Measurements from ENCODE around the gene PPTC7.
"Not testable (repeated sequence)": the region's sequence is repeated elsewhere in the genome, so short reads cannot be mapped to it uniquely, and the experiment has no call there.

The PPTC7 gene

GRCh38 chr12:110538869-110539622 lies 44.1 kb downstream of the PPTC7 start:
- H3K9me3 Mint-ChIP-seq (ENCODE audit: low read depth): no peaks in the 10 kb centered on the region
- H3K36me3 Mint-ChIP-seq: peaks cover 7% of the 10 kb centered on the region
- no peaks in the 10 kb centered on the region for H3K27me3 Mint-ChIP-seq
- peaks cover 22% of the 10 kb centered on the region for H3K4me1 Mint-ChIP-seq (ENCODE audit: low read depth)
- no peak overlapping the region for H3K4me3 Mint-ChIP-seq
- peak overlapping the region; percentile 46 for H3K27ac Mint-ChIP-seq

DNA sequence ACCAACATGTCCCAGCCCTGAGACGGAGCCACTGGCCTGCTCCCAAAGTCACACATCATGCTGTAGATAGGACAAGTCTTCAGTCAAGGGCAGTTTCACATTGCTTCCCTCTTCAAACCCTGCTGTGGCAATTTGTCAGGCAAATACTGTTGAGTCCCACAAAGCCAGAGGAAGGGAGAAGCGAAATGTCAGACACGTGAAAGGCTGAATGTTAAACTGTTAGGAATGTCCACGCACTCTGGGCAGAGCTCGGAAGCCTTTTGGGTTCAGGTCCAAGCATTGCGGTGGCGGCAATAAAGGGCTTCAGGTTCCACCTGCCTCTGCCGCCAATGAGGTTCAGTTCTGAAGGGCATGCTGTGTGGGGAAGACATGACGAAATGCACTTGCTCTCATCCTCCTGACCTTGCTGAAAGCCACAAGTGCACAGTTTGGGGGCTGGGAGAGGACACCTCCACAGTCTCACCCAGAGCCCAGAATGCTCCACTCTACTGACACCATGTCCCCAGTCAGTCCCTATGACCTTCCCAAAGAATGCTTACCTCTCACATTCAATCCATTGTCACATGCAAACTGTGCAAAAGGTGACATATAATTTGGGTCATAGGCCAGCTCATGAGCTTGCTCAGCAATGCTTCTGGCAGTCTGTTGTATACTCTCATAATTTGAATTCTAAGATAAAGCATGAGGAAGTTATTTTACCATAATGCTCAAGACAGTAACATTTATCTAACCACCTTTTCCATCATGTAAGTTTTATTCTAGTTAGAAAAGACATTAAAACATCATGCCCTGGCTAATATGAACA lies 45.3 kb downstream of the PPTC7 start:
- Mint-ChIP-seq H3K4me3 (no peak overlapping the region), H3K4me1 (ENCODE audit: low read depth) (peaks cover 15% of the 10 kb centered on the region), H3K9me3 (ENCODE audit: low read depth) (no peaks in the 10 kb centered on the region), H3K27ac (no peak overlapping the region), H3K27me3 (no peaks in the 10 kb centered on the region), H3K36me3 (peaks cover 7% of the 10 kb centered on the region)

- no peak overlapping the region for H3K4me3 Mint-ChIP-seq
Measured at GRCh38 chr12:110536834-110537604, 46.1 kb downstream of the PPTC7 start.

GRCh38 chr12:110534811-110535210 lies 48.3 kb downstream of the PPTC7 start:
- Mint-ChIP-seq H3K9me3 (ENCODE audit: low read depth) (no peaks in the 10 kb centered on the region), H3K27me3 (no peaks in the 10 kb centered on the region), H3K4me3 (no peak overlapping the region), H3K36me3 (peaks cover 13% of the 10 kb centered on the region), H3K27ac (no peak overlapping the region), H3K4me1 (ENCODE audit: low read depth) (peaks cover 31% of the 10 kb centered on the region)

More at GRCh38 chr12:110536834-110537604, 46.1 kb downstream of the PPTC7 start:
- no peaks in the 10 kb centered on the region for H3K9me3 Mint-ChIP-seq (ENCODE audit: low read depth)
- H3K27me3 Mint-ChIP-seq: no peaks in the 10 kb centered on the region
- H3K27ac Mint-ChIP-seq: no peak overlapping the region
- H3K4me1 Mint-ChIP-seq (ENCODE audit: low read depth): peaks cover 21% of the 10 kb centered on the region
- peaks cover 7% of the 10 kb centered on the region for H3K36me3 Mint-ChIP-seq

- Mint-ChIP-seq H3K36me3 (peaks cover 16% of the 10 kb centered on the region), H3K27ac (no peak overlapping the region), H3K4me3 (no peak overlapping the region), H3K4me1 (ENCODE audit: low read depth) (peaks cover 34% of the 10 kb centered on the region), H3K27me3 (no peaks in the 10 kb centered on the region), H3K9me3 (ENCODE audit: low read depth) (no peaks in the 10 kb centered on the region)
Measured at GRCh38 chr12:110533607-110534006, 49.5 kb downstream of the PPTC7 start.

GRCh38 chr12:110532644-110533043 lies 50.5 kb downstream of the PPTC7 start:
- Mint-ChIP-seq H3K4me3 (no peak overlapping the region), H3K27me3 (no peaks in the 10 kb centered on the region), H3K36me3 (peaks cover 18% of the 10 kb centered on the region)

DNA sequence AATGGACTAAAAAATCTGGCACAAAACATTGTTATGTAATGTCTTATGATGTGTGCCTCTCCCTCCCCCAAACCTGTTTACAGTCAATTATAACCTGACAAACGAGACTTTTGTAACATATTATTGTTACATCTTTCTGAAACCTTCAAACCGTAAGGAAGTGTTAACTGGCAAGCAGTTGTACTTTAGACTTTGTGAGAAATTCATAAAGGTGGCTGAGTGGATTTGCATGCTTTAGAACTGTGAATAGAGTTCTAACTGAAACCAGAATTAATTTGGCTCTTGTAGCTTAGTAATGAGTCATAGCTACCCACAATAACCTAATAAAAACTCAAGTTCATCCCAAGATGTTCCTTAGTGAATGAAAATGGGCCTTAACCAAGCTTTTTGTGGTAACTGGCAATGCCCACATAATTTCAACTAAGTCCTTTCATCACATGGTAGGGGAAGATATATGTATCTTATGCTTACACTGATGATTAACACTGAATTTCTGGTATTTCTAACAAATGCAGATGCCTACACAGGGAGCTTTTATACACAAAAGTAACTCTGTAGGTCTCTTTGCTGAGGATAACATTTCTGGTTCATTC lies 51.3 kb downstream of the PPTC7 start:
- H3K27ac Mint-ChIP-seq: peak overlapping the region; percentile 82
- no peaks in the 10 kb centered on the region for H3K9me3 Mint-ChIP-seq (ENCODE audit: low read depth)
- no peaks in the 10 kb centered on the region for H3K27me3 Mint-ChIP-seq
- H3K4me1 Mint-ChIP-seq (ENCODE audit: low read depth): peaks cover 35% of the 10 kb centered on the region
- peaks cover 16% of the 10 kb centered on the region for H3K36me3 Mint-ChIP-seq
- peak overlapping the region; percentile 51 for H3K4me3 Mint-ChIP-seq

More at GRCh38 chr12:110532644-110533043, 50.5 kb downstream of the PPTC7 start:
- Mint-ChIP-seq H3K4me1 (ENCODE audit: low read depth) (peaks cover 35% of the 10 kb centered on the region), H3K27ac (no peak overlapping the region), H3K9me3 (ENCODE audit: low read depth) (no peaks in the 10 kb centered on the region)

DNA sequence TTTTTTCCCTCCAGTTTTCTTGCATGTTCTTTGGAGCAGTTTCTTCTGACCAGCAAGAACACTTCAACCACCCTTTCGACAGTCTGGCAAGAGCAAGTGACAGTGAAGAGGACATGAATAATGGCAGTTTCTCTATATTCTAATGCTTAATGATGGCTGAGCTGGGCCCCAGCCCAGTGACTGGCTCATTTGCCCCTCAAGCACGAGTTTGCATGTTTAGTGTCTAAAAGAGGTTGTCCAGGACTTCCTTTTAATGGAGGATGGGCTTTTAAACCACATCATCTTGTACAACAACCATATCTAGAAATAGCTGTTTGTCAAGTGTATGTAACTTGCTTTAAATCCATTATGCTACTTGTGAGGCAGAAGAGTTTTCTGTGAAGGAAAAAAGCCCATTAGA lies 52.6 kb downstream of the PPTC7 start:
- Mint-ChIP-seq H3K4me1 (ENCODE audit: low read depth) (peaks cover 32% of the 10 kb centered on the region), H3K27ac (no peak overlapping the region)

DNA sequence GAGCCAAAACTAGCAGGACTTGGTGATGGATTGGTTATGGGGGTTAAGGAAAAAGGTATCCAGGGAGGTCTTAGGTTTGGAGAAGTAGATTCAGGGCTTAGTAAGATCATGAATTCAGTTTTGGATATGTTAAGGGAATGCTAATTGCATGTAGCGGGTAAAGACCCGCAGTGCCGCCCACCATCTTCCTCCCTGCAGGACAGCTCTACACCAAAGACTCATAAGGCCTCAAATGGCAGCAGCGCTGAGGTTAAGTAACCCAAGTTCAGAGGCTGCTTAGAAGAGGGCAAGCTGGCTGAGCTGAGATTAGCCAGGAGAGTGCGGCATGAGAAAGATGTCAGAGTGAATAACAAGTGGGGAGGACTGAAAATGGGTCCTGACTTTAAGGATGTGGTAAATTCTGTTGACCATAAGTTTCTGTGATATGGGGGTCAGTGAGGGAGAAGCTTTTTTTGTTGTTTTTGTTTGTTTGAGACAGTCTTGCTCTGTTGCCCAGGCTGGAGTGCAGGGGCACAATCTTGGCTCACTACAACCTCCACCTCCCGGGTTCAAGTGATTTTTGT lies 54.8 kb downstream of the PPTC7 start:
- H3K4me3 Mint-ChIP-seq: no peak overlapping the region
- H3K9me3 Mint-ChIP-seq (ENCODE audit: low read depth): no peaks in the 10 kb centered on the region
- no peak overlapping the region for H3K27ac Mint-ChIP-seq
- H3K36me3 Mint-ChIP-seq: peaks cover 11% of the 10 kb centered on the region
- no peaks in the 10 kb centered on the region for H3K27me3 Mint-ChIP-seq
- peaks cover 26% of the 10 kb centered on the region for H3K4me1 Mint-ChIP-seq (ENCODE audit: low read depth)

More for the DNA sequence above, 52.6 kb downstream of the PPTC7 start:
- H3K4me3 Mint-ChIP-seq: no peak overlapping the region
- no peaks in the 10 kb centered on the region for H3K9me3 Mint-ChIP-seq (ENCODE audit: low read depth)
- peaks cover 11% of the 10 kb centered on the region for H3K36me3 Mint-ChIP-seq
- H3K27me3 Mint-ChIP-seq: no peaks in the 10 kb centered on the region

- not testable (repeated sequence) for H3K36me3 Mint-ChIP-seq; H3K4me3 Mint-ChIP-seq; H3K27me3 Mint-ChIP-seq; H3K4me1 Mint-ChIP-seq (ENCODE audit: low read depth); H3K27ac Mint-ChIP-seq; H3K9me3 Mint-ChIP-seq (ENCODE audit: low read depth)
Measured at GRCh38 chr12:110520876-110521712, 62.0 kb downstream of the PPTC7 start.

GRCh38 chr12:110518014-110518413 lies 65.1 kb downstream of the PPTC7 start:
- H3K4me1 Mint-ChIP-seq (ENCODE audit: low read depth); H3K9me3 Mint-ChIP-seq (ENCODE audit: low read depth); H3K4me3 Mint-ChIP-seq; H3K36me3 Mint-ChIP-seq; H3K27ac Mint-ChIP-seq; H3K27me3 Mint-ChIP-seq: not testable (repeated sequence)

DNA sequence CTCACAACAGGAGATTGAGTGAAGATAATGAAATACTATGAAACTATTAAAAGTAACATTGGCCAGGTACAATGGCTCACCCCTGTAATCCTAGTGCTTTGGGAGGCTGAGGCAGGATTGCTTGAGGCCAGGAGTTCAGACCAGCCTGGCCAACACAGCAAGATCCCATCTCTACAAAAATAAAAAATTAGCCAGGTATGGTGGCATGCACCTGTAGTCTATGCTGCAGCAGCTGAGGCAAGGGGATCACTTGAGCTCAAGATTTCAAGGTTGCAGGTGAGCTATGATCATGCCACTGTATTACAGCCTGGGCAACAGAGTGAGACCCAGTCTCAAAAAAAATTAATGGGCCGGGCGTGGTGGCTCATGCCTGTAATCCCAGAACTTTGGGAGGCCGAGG lies 66.1 kb downstream of the PPTC7 start:
- H3K4me3 Mint-ChIP-seq: no peak overlapping the region
- H3K36me3 Mint-ChIP-seq: no peaks in the 10 kb centered on the region

GRCh38 chr12:110514363-110514762 lies 68.8 kb downstream of the PPTC7 start:
- Mint-ChIP-seq H3K9me3 (ENCODE audit: low read depth) (no peaks in the 10 kb centered on the region), H3K36me3 (no peaks in the 10 kb centered on the region), H3K4me3 (no peak overlapping the region), H3K27me3 (peaks cover 2% of the 10 kb centered on the region), H3K27ac (no peak overlapping the region), H3K4me1 (ENCODE audit: low read depth) (no peaks in the 10 kb centered on the region)

More for the DNA sequence above, 66.1 kb downstream of the PPTC7 start:
- no peaks in the 10 kb centered on the region for H3K9me3 Mint-ChIP-seq (ENCODE audit: low read depth)
- no peaks in the 10 kb centered on the region for H3K4me1 Mint-ChIP-seq (ENCODE audit: low read depth)
- no peak overlapping the region for H3K27ac Mint-ChIP-seq
- H3K27me3 Mint-ChIP-seq: no peaks in the 10 kb centered on the region

DNA sequence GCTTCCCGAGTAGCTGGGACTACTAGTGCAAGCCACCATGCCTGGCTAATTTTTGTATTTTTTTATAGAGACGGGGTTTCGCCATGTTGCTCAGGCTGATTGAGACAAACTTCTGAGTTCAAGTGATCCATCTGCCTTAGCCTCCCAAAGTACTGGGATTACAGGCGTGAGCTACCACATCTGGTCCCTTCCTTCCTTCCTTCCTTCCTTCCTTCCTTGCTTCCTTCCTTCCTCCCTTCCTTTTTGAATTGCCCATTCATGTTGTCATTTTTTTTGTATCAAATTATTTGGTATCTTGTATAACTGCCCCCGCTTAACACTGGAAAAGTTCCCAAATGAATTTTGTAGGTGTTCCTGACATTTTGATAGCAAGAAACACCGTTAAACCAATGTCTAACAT lies 69.3 kb downstream of the PPTC7 start:
- Mint-ChIP-seq H3K9me3 (ENCODE audit: low read depth) (no peaks in the 10 kb centered on the region), H3K27ac (no peak overlapping the region), H3K27me3 (peaks cover 2% of the 10 kb centered on the region), H3K4me1 (ENCODE audit: low read depth) (no peaks in the 10 kb centered on the region), H3K36me3 (no peaks in the 10 kb centered on the region), H3K4me3 (no peak overlapping the region)
